A549 treated with CpdA at 1 μM for 4 hours (cell line): Measurements from ENCODE around the gene HELT. TPM values are rescaled to one million over a fixed set of nuclear protein-coding genes. Genes with fewer than 3 reads are reported as not detected.

ENCODE experiments used
- total RNA-seq: library from RNA; stranded (reverse); fragments of 200-300 nt; extraction: Qiagen RNA extraction; gene quantifications from 5 replicates; pipeline ENCODE4 v1.2.3, GENCODE V29; 2022; ENCODE audit warnings: low read depth

Gene HELT
- 0.17 TPM in 1 of 5 replicates, not detected in the others for total RNA-seq

GRCh38 chr4:185017964-185018772 is at the start of gene HELT:
HELT (plus strand) TSS chr4:185018490; CDS start chr4:185018929, 439 bp downstream.

Other genes with a start within 250 kb of the HELT start
- gene ACSL1, start 192.5 kb upstream of the HELT start, total RNA-seq, result 10.8 to 13.5 TPM (median 11.8 TPM) in 5 replicates
- 11.8 to 14.7 TPM (median 14.5 TPM) in 5 replicates for gene SLC25A4, start 124.8 kb downstream of the HELT start, total RNA-seq
- gene CFAP97, start 185.5 kb downstream of the HELT start, total RNA-seq, result 9.6 to 14.7 TPM (median 12.2 TPM) in 5 replicates
- 7.3 to 9.8 TPM (median 9.5 TPM) in 5 replicates for gene SNX25, start 191.1 kb downstream of the HELT start, total RNA-seq